NCI-H510A (cell line): ENCODE measurements around the gene ACADSB.

Experiments used
- DNase-seq: peaks from one replicate; lab custom pipeline; 2025; lab: John Stamatoyannopoulos, UW

The ACADSB gene

GRCh38 chr10:123004298-123004697 is 4.5 kb upstream of the ACADSB start:
- DNase-seq: no peak

- DNase-seq: peak; percentile 19
These were observed 1.1 kb upstream of the ACADSB start for GRCh38 chr10:123007558-123008354.

GRCh38 chr10:123009105-123009820 is 457 bp downstream of the ACADSB start:
- no peak for DNase-seq

GRCh38 chr10:123011987-123012386 is 3.2 kb downstream of the ACADSB start:
- DNase-seq: no peak

GRCh38 chr10:123013456-123014419 is 4.9 kb downstream of the ACADSB start:
- DNase-seq: no peak

- no peak for DNase-seq
These were observed 6.0 kb downstream of the ACADSB start for GRCh38 chr10:123014772-123015171.

GRCh38 chr10:123016228-123016627 is 7.4 kb downstream of the ACADSB start:
- DNase-seq: no peak

- DNase-seq: no peak
These were observed 8.8 kb downstream of the ACADSB start for GRCh38 chr10:123017421-123018165.

GRCh38 chr10:123018531-123018930 is 9.7 kb downstream of the ACADSB start:
- no peak for DNase-seq

- no peak for DNase-seq
These were observed 10.5 kb downstream of the ACADSB start for GRCh38 chr10:123019264-123019663.

- DNase-seq: no peak
These were observed 11.3 kb downstream of the ACADSB start for GRCh38 chr10:123019941-123020703.

GRCh38 chr10:123021517-123021916 is 12.7 kb downstream of the ACADSB start:
- no peak for DNase-seq

- DNase-seq: no peak
These were observed 15.7 kb downstream of the ACADSB start for GRCh38 chr10:123024540-123024939.

GRCh38 chr10:123026302-123026701 is 17.5 kb downstream of the ACADSB start:
- no peak for DNase-seq

GRCh38 chr10:123027861-123028260 is 19.1 kb downstream of the ACADSB start:
- no peak for DNase-seq

GRCh38 chr10:123031124-123031523 is 22.3 kb downstream of the ACADSB start:
- no peak for DNase-seq

GRCh38 chr10:123034332-123034731 is 25.5 kb downstream of the ACADSB start:
- DNase-seq: no peak

- no peak for DNase-seq
These were observed 26.8 kb downstream of the ACADSB start for GRCh38 chr10:123035467-123036086.

GRCh38 chr10:123038782-123039631 is 30.2 kb downstream of the ACADSB start:
- DNase-seq: no peak

- DNase-seq: no peak
These were observed 30.8 kb downstream of the ACADSB start for GRCh38 chr10:123039632-123039930.
